Esophagus muscularis mucosa (tissue), 4 donors: ENCODE results near the gene TENM3.

Source experiments
- EP300 ChIP-seq: sonication (generic); formaldehyde crosslinking; IDR thresholded peaks from one replicate; pipeline ENCODE4 v1.6.1; 2017; ENCODE audit warnings: antibody characterized with exemption
- POLR2A ChIP-seq: fragments of 450-650 bp; IDR thresholded peaks from one replicate; pipeline ENCODE4 v1.6.1; 2017; ENCODE audit warnings: antibody characterized with exemption, moderate library complexity, mild to moderate bottlenecking, low read depth
- POLR2AphosphoS5 ChIP-seq, 2 donors: sonication (generic); formaldehyde crosslinking; IDR thresholded peaks; one replicate each; pipeline ENCODE4 v1.6.1; 2017; ENCODE audit warnings: antibody characterized with exemption in 2 of 2
- TF ChIP-seq, protein P1 (sequence below), 3 experiments: fragments of 200-600 bp in 2 of 3; fragments of 450-650 bp in 1 of 3; sonication (generic) in 2 of 3; IDR thresholded peaks; one replicate each; pipeline ENCODE4 v1.5.1; 2017 to 2019; ENCODE audit warnings: antibody characterized with exemption in 3 of 3, mild to moderate bottlenecking in 2 of 3, moderate library complexity in 1 of 3

DNA sequence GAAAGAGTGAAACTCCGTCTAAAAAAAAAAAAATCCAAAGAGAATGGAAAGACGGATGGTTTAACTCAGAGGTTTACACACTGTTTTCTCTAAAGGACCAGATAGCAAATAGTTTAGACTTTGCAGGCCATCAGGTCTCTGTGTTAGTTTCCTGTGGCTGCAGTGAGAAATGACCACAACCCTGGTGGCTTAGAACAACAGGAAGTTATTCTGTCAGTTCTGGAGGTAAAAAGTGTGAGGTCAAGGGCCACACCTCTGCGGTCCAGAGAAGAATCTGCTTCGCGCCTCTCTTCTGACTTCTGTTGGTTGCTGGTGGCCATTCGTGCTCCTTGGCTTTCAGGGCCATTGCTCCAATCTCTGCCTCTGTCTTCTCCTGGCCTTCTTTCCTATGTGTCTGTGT lies 76.9 kb downstream of the TENM3 start:
- TF ChIP-seq, protein P1, sequence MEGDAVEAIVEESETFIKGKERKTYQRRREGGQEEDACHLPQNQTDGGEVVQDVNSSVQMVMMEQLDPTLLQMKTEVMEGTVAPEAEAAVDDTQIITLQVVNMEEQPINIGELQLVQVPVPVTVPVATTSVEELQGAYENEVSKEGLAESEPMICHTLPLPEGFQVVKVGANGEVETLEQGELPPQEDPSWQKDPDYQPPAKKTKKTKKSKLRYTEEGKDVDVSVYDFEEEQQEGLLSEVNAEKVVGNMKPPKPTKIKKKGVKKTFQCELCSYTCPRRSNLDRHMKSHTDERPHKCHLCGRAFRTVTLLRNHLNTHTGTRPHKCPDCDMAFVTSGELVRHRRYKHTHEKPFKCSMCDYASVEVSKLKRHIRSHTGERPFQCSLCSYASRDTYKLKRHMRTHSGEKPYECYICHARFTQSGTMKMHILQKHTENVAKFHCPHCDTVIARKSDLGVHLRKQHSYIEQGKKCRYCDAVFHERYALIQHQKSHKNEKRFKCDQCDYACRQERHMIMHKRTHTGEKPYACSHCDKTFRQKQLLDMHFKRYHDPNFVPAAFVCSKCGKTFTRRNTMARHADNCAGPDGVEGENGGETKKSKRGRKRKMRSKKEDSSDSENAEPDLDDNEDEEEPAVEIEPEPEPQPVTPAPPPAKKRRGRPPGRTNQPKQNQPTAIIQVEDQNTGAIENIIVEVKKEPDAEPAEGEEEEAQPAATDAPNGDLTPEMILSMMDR (IDR thresholded peaks at IDR 0.05), result no peak
- TF ChIP-seq EP300, result no peak
- TF ChIP-seq POLR2A, result no peak
- no peak for TF ChIP-seq POLR2AphosphoS5 (IDR thresholded peaks at IDR 0.05)
